ENCODE measurements around the gene MAPT.
"Not testable (repeated sequence)": the region's sequence is repeated elsewhere in the genome, so short reads cannot be mapped to it uniquely, and the experiment has no call there.

Gene MAPT

GRCh38 chr17:46009681-46010596 lies 115.6 kb downstream of the MAPT start:
- DNase-seq (ENCODE audit: low spot score): peak; percentile 90

- no peak for DNase-seq (ENCODE audit: low spot score)
Observed at GRCh38 chr17:46010597-46011186, 116.3 kb downstream of the MAPT start.

- no peak for DNase-seq (ENCODE audit: low spot score)
Observed at GRCh38 chr17:46011711-46012505, 117.6 kb downstream of the MAPT start.

GRCh38 chr17:46012506-46013079 lies 118.2 kb downstream of the MAPT start:
- DNase-seq (ENCODE audit: low spot score): no peak

GRCh38 chr17:46013127-46013501 lies 118.8 kb downstream of the MAPT start:
- no peak for DNase-seq (ENCODE audit: low spot score)

- peak; percentile 88 for DNase-seq (ENCODE audit: low spot score)
Observed at GRCh38 chr17:46013502-46014165, 119.3 kb downstream of the MAPT start.

- not testable (repeated sequence) for DNase-seq (ENCODE audit: low spot score)
Observed at GRCh38 chr17:46019408-46019925, 125.1 kb downstream of the MAPT start.

GRCh38 chr17:46020023-46020761 lies 125.8 kb downstream of the MAPT start:
- no peak for DNase-seq (ENCODE audit: low spot score)

- no peak for DNase-seq (ENCODE audit: low spot score)
Observed at GRCh38 chr17:46020998-46021397, 126.6 kb downstream of the MAPT start.

- DNase-seq (ENCODE audit: low spot score): not testable (repeated sequence)
Observed at GRCh38 chr17:46023366-46023765, 129.0 kb downstream of the MAPT start.

- DNase-seq (ENCODE audit: low spot score): no peak
Observed at GRCh38 chr17:46023783-46024388, 129.5 kb downstream of the MAPT start.

GRCh38 chr17:46024590-46024989 lies 130.2 kb downstream of the MAPT start:
- no peak for DNase-seq (ENCODE audit: low spot score)

- DNase-seq (ENCODE audit: low spot score): no peak
Observed at GRCh38 chr17:46025060-46025459, 130.7 kb downstream of the MAPT start.

GRCh38 chr17:46025510-46026165 lies 131.3 kb downstream of the MAPT start:
- no peak for DNase-seq (ENCODE audit: low spot score)

- no peak for DNase-seq (ENCODE audit: low spot score)
Observed at GRCh38 chr17:46026166-46027047, 132.1 kb downstream of the MAPT start.

GRCh38 chr17:46027048-46027975 lies 133.0 kb downstream of the MAPT start:
- DNase-seq (ENCODE audit: low spot score): no peak

GRCh38 chr17:46027976-46028325 lies 133.6 kb downstream of the MAPT start:
- DNase-seq (ENCODE audit: low spot score): no peak

- no peak for DNase-seq (ENCODE audit: low spot score)
Observed at GRCh38 chr17:46028374-46028773, 134.0 kb downstream of the MAPT start.

Measured in hepatic stellate cell (primary cell).